Astrocyte of the spinal cord (primary cell): ENCODE measurements around the gene AAK1.
A peak's percentile ranks its signal among the peaks of the same experiment; 100 is the strongest.

ENCODE experiments used
- DNase-seq: peaks from one replicate; pipeline ENCODE4 v3.0.0; 2011; ENCODE audit warnings: low read depth, low spot score
- H3K4me3 ChIP-seq: 2 replicates; pipeline ENCODE4 v1.5.1; 2011; ENCODE audit warnings: low read depth, mild to moderate bottlenecking, low read length, moderate library complexity
- CTCF ChIP-seq: IDR thresholded peaks from 2 replicates; pipeline ENCODE4 v1.5.1; 2012; ENCODE audit warnings: low read depth, mild to moderate bottlenecking, low read length, inconsistent platforms
- in situ Hi-C: cut with HindIII; loops from 2 replicates; pipeline ENCODE4 v1.10.0; 2017; ENCODE audit warnings: low sequenced_read_pairs

The AAK1 gene

GRCh38 chr2:69584127-69584889, 59.2 kb downstream of the AAK1 start:
- in situ Hi-C loops = no loop called here
- DNase-seq = no peak
- TF ChIP-seq CTCF = no peak
- H3K4me3 ChIP-seq = no peak overlapping the region

- H3K4me3 ChIP-seq = no peak overlapping the region
- TF ChIP-seq CTCF = no peak
- no peak for DNase-seq
- in situ Hi-C loops = no loop called here
Measured at GRCh38 chr2:69583321-69583833, 60.2 kb downstream of the AAK1 start.

GRCh38 chr2:69582582-69583176, 60.9 kb downstream of the AAK1 start:
- in situ Hi-C loops = no loop called here
- H3K4me3 ChIP-seq = no peak overlapping the region
- TF ChIP-seq CTCF = no peak
- DNase-seq = peak; percentile 42

- peak; percentile 25 for DNase-seq
- in situ Hi-C loops = no loop called here
- no peak for TF ChIP-seq CTCF
- no peak overlapping the region for H3K4me3 ChIP-seq
Measured at GRCh38 chr2:69581774-69582581, 61.6 kb downstream of the AAK1 start.

GRCh38 chr2:69580486-69580885, 63.1 kb downstream of the AAK1 start:
- no peak overlapping the region for H3K4me3 ChIP-seq
- no peak for DNase-seq
- in situ Hi-C loops = no loop called here
- no peak for TF ChIP-seq CTCF

- no peak for DNase-seq
- H3K4me3 ChIP-seq = no peak overlapping the region
- TF ChIP-seq CTCF = no peak
- in situ Hi-C loops = no loop called here
Measured at GRCh38 chr2:69579536-69579935, 64.0 kb downstream of the AAK1 start.
